B cell (primary cell): ENCODE results near the gene DHX8. TPM values are rescaled to one million over a fixed set of nuclear protein-coding genes. Genes with fewer than 3 reads are reported as not detected.

ENCODE experiments used
- ATAC-seq: fragments of 200-7000 bp; cut with Tn5 transposase; one replicate; pipeline ENCODE4 v1.10.0; 2021; ENCODE audit warnings: low read depth, mild to moderate bottlenecking, moderate number of reproducible peaks, moderate library complexity
- CTCF ChIA-PET: fragments of 350-600 bp; sonication (Branson Sonifier 250); formaldehyde crosslinking; loops from one replicate; lab custom pipeline; 2021; ENCODE audit warnings: antibody characterized with exemption, inconsistent platforms; lab: Charles Lee
- POLR2A ChIA-PET: fragments of 350-600 bp; sonication (Branson Sonifier 250); formaldehyde crosslinking; loops from one replicate; lab custom pipeline; 2021; ENCODE audit warnings: antibody characterized with exemption; lab: Charles Lee
- DNase-seq: peaks from one replicate; pipeline ENCODE4 v3.0.0; 2013
- H2AFZ ChIP-seq: 2 replicates; pipeline ENCODE4 v1.6.1; 2012; ENCODE audit warnings: mild to moderate bottlenecking, low read depth, low read length; ENCODE audit not compliant: insufficient read depth, poor library complexity, severe bottlenecking
- H3K27ac ChIP-seq, 2 donors: 1 replicate in 1 of 2; 2 replicates in 1 of 2; pipeline ENCODE4 v1.5.1; 2012 to 2013; ENCODE audit warnings: low read length in 2 of 2, mild to moderate bottlenecking in 2 of 2, moderate library complexity in 1 of 2
- H3K27me3 ChIP-seq, 4 experiments: fragments of 200-600 bp in 1 of 4; sonication (generic) in 1 of 4; replicated peaks in 1 of 4; 1 replicate in 2 of 4; 2 replicates in 2 of 4; pipeline versions ENCODE4 v1.6.1 to v1.7.0; 2013 to 2016; ENCODE audit warnings: low read length in 3 of 4, mild to moderate bottlenecking in 2 of 4, mixed read lengths in 1 of 4, moderate library complexity in 1 of 4; ENCODE audit not compliant: insufficient read depth in 4 of 4, control insufficient read depth in 3 of 4; ENCODE audit errors: control extremely low read depth in 1 of 4
- H3K36me3 ChIP-seq, 2 experiments: replicated peaks in 1 of 2; 1 replicate in 1 of 2; 2 replicates in 1 of 2; pipeline versions ENCODE4 v1.6.1 to v1.7.1; 2013; ENCODE audit warnings: low read length in 1 of 2; ENCODE audit not compliant: insufficient read depth in 2 of 2, control insufficient read depth in 1 of 2; ENCODE audit errors: control extremely low read depth in 1 of 2, extremely low read depth in 1 of 2
- H3K4me1 ChIP-seq, 2 donors: fragments of 200-600 bp in 1 of 2; sonication (generic) in 1 of 2; 1 replicate in 1 of 2; 2 replicates in 1 of 2; pipeline versions ENCODE4 v1.5.1 to v1.6.1; 2013 to 2017; ENCODE audit warnings: low read length in 2 of 2; ENCODE audit not compliant: control insufficient read depth in 2 of 2, insufficient read depth in 2 of 2
- H3K4me2 ChIP-seq: replicated peaks from 2 replicates; pipeline ENCODE3; 2012; ENCODE audit warnings: mild to moderate bottlenecking, low read depth, low read length; ENCODE audit not compliant: poor library complexity, severe bottlenecking
- H3K4me3 ChIP-seq, 5 experiments: fragments of 200-600 bp in 1 of 5; sonication (generic) in 1 of 5; 1 replicate in 3 of 5; 2 replicates in 2 of 5; pipeline versions ENCODE4 v1.5.1 to v1.7.0; 2011 to 2016; ENCODE audit warnings: low read length in 4 of 5, mild to moderate bottlenecking in 4 of 5, low read depth in 2 of 5, control low read depth in 1 of 5, moderate library complexity in 1 of 5; ENCODE audit not compliant: insufficient read depth in 1 of 5; ENCODE audit errors: control extremely low read depth in 1 of 5, extremely low read depth in 1 of 5
- H3K79me2 ChIP-seq: fragments of 200-600 bp; sonication (generic); one replicate; pipeline ENCODE4 v1.6.0; 2016; ENCODE audit warnings: low read length; ENCODE audit not compliant: control insufficient read depth, insufficient read depth
- H3K9ac ChIP-seq: fragments of 200-600 bp; sonication (generic); 2 replicates; pipeline ENCODE4 v1.6.1; 2017; ENCODE audit warnings: mild to moderate bottlenecking, low read length, moderate library complexity
- H3K9me3 ChIP-seq, 3 donors: one replicate each; pipeline versions ENCODE4 v1.6.1 to v1.7.1; 2013; ENCODE audit warnings: low read length in 2 of 3; ENCODE audit not compliant: control insufficient read depth in 2 of 3, insufficient read depth in 1 of 3; ENCODE audit errors: control extremely low read depth in 1 of 3
- H4K20me1 ChIP-seq: 2 replicates; pipeline ENCODE4 v1.6.0; 2012; ENCODE audit warnings: mild to moderate bottlenecking, low read length; ENCODE audit not compliant: insufficient read depth, control insufficient read depth, poor library complexity, severe bottlenecking
- H3K27ac Mint-ChIP-seq: one replicate; pipeline ENCODE4 v1.8.0; 2021; ENCODE audit warnings: mixed read lengths
- H3K27me3 Mint-ChIP-seq: one replicate; pipeline ENCODE4 v1.8.0; 2021; ENCODE audit warnings: mixed read lengths
- H3K4me1 Mint-ChIP-seq: one replicate; pipeline ENCODE4 v1.8.0; 2021; ENCODE audit warnings: mixed read lengths
- H3K4me3 Mint-ChIP-seq: one replicate; pipeline ENCODE4 v1.8.0; 2021; ENCODE audit warnings: mixed read lengths
- H3K9me3 Mint-ChIP-seq: one replicate; pipeline ENCODE4 v1.8.0; 2022; ENCODE audit warnings: mixed read lengths; ENCODE audit not compliant: insufficient read depth
- CTCF ChIP-seq: fragments of 200-600 bp; IDR thresholded peaks from one replicate; pipeline ENCODE4 v1.8.0; 2022; ENCODE audit warnings: antibody characterized with exemption, mild to moderate bottlenecking
- EZH2 ChIP-seq: IDR thresholded peaks from 2 replicates; pipeline ENCODE4 v1.6.1; 2012; ENCODE audit warnings: borderline replicate concordance, low read depth, mild to moderate bottlenecking, moderate library complexity, low read length; ENCODE audit not compliant: insufficient read depth, poor library complexity, severe bottlenecking
- WGBS: methylation state at CpG from one replicate; pipeline ENCODE4 v1.1.5; 2013; ENCODE audit warnings: missing lambda C conversion rate; ENCODE audit not compliant: insufficient coverage; 5-methylcytosine and 5-hydroxymethylcytosine counted together
- intact Hi-C: fragments of 100-400 bp; cut with micrococcal nuclease; formaldehyde crosslinking; loops from one replicate; pipeline ENCODE4 v1.10.0; 2022
- polyA minus RNA-seq: library from RNA; depleted of rRNA, polyadenylated mRNA; stranded (reverse); fragments of >200 nt; gene quantifications from 2 replicates; pipeline ENCODE4 v1.2.3, GENCODE V29; 2012
- polyA plus RNA-seq: library from polyadenylated mRNA; depleted of rRNA; stranded (reverse); fragments of >200 nt; gene quantifications from 2 replicates; pipeline ENCODE4 v1.2.3, GENCODE V29; 2012
- total RNA-seq, 2 donors: library from RNA; stranded (reverse); fragments of 120-200 nt in 1 of 2; gene quantifications; 1 replicate in 1 of 2; 2 replicates in 1 of 2; pipeline versions ENCODE4 v1.2.3 to v1.2.4, GENCODE V29; 2013 to 2022

DHX8 gene
- total RNA-seq = 63.3 and 64.4 TPM in 2 replicates
- 39.9 TPM for total RNA-seq (2013)
- polyA plus RNA-seq = 17.9 and 30.2 TPM in 2 replicates
- 43.2 and 45.9 TPM in 2 replicates for polyA minus RNA-seq

GRCh38 chr17:43483674-43484551, at the start of gene DHX8:
Gene DHX8 (plus strand): TSS chr17:43483975. CDS start chr17:43484038, 63 bp downstream.
- ChIA-PET CTCF (interaction anchor here (0.6 to 6.7 kb wide), 29 partner anchors 9 to 906 kb away, joined by 3 to 218 read pairs (median 4); partner anchors contain the start of genes ARL4D, NBR1, PSMC3IP and RND2), POLR2A (interaction anchor here (0.6 to 3.1 kb wide), 17 partner anchors 27 to 870 kb away, joined by 3 to 33 read pairs (median 5); partner anchors contain the start of genes ARL4D, IFI35, RND2 and RPL27)
- H2AFZ ChIP-seq = peak within 1 kb of the TSS; percentile 98
- H3K9me3 ChIP-seq = no peaks in the 10 kb centered on the region
- Mint-ChIP-seq H3K4me3 (peak within 1 kb of the TSS; percentile 100), H3K27ac (peak within 1 kb of the TSS; percentile 98), H3K4me1 (peaks cover 29% of the 10 kb centered on the region), H3K9me3 (no peaks in the 10 kb centered on the region), H3K27me3 (no peaks in the 10 kb centered on the region)
- H3K27me3 ChIP-seq = no peaks in the 10 kb centered on the region
- peak within 1 kb of the TSS; percentile 95 for H3K9ac ChIP-seq
- intact Hi-C loops = loop anchor here (1.0 to 10.0 kb wide), 9 partner anchors 86 to 739 kb away; partner anchors contain the start of genes ARL4D, BECN1, BRCA1 and EZH1
- under 1% methylated on average over 44 of the region's 51 CpGs for WGBS
- H3K79me2 ChIP-seq = peaks cover 48% of the 10 kb centered on the region
- DNase-seq = peak; percentile 99
- ATAC-seq = peak; percentile 98
- H3K4me1 ChIP-seq = peaks cover 17 to 23% of the 10 kb centered on the region in 2 donors
- peaks cover 21% of the 10 kb centered on the region for H4K20me1 ChIP-seq
- peak within 1 kb of the TSS; percentile 84 to 99 (median 98) for H3K4me3 ChIP-seq
- H3K4me2 ChIP-seq = peak within 1 kb of the TSS; percentile 78
- H3K36me3 ChIP-seq = no peaks in the 10 kb centered on the region
- peak within 1 kb of the TSS; percentile 82 to 86 for H3K27ac ChIP-seq
- peak; percentile 100 for TF ChIP-seq CTCF
- TF ChIP-seq EZH2 = no peak
